C1 segment of cervical spinal cord (tissue), 14 donors: Measurements from ENCODE around the gene C9orf50.

Experiments used
- DNase-seq, 14 donors: peaks; one replicate each; lab custom pipeline; 2025; lab: John Stamatoyannopoulos, UW

C9orf50 gene

GRCh38 chr9:129570450-129571297, 50.2 kb downstream of the C9orf50 start:
- DNase-seq: peak in 9 of 14 donors; percentile 14 to 46 (median 22)

GRCh38 chr9:129569502-129570449, 51.1 kb downstream of the C9orf50 start:
- DNase-seq: peak in 1 of 14 donors; percentile 25

- peak in 8 of 14 donors; percentile 23 to 65 (median 47) for DNase-seq
Measured at GRCh38 chr9:129568560-129569501, 52.1 kb downstream of the C9orf50 start.

- DNase-seq: peak in 8 of 14 donors; percentile 23 to 65 (median 54)
Measured at GRCh38 chr9:129567842-129568559, 52.9 kb downstream of the C9orf50 start.

GRCh38 chr9:129567329-129567728, 53.6 kb downstream of the C9orf50 start:
- peak in 1 of 14 donors; percentile 10 for DNase-seq

GRCh38 chr9:129566563-129567266, 54.2 kb downstream of the C9orf50 start:
- no peak for DNase-seq

GRCh38 chr9:129562917-129563316, 58.0 kb downstream of the C9orf50 start:
- DNase-seq: no peak

- no peak for DNase-seq
Measured at GRCh38 chr9:129562514-129562913, 58.4 kb downstream of the C9orf50 start.
